ENCODE data around the gene LGR6. TPM values are rescaled to one million over a fixed set of nuclear protein-coding genes. Genes with fewer than 3 reads are reported as not detected.

LGR6 gene
- total and polyA plus RNA-seq, 2 of the 8 experiments (the other 6 are each of a cell fraction or from before 2014, with no cell fraction given) = 0.50 to 1.0 TPM

- TF ChIP-seq CHD7 (IDR thresholded peaks at IDR 0.05; ENCODE audit: insufficient replicate concordance, low read length) (no peak), GTF2F1 (IDR thresholded peaks at IDR 0.05; ENCODE audit: borderline replicate concordance, low read depth, low read length) (no peak), MAFK (IDR thresholded peaks at IDR 0.05; ENCODE audit: low read depth, low read length) (no peak), RBBP5 (IDR thresholded peaks at IDR 0.05; ENCODE audit: borderline replicate concordance, low read depth, low read length) (no peak), EZH2 (IDR thresholded peaks at IDR 0.05; ENCODE audit: low read depth, low read length, severe bottlenecking) (no peak), NRF1 (IDR thresholded peaks at IDR 0.05; ENCODE audit: low read depth, low read length) (no peak), TAF1 (IDR thresholded peaks at IDR 0.05; ENCODE audit: low read depth, low read length) (0 out of 2 replicates have a peak, but pooled peaks have one; percentile 19), USF2 (IDR thresholded peaks at IDR 0.05; ENCODE audit: low read length) (no peak)
These were observed 42.5 kb downstream of the LGR6 start (continued) for GRCh38 chr1:202235856-202236837.
